HG02981 (cell line): ENCODE measurements around the gene ABHD2.
"Not testable (repeated sequence)": the region's sequence is repeated elsewhere in the genome, so short reads cannot be mapped to it uniquely, and the experiment has no call there.

Source experiments
- ATAC-seq: cut with Tn5 transposase; IDR thresholded peaks from one replicate; pipeline ENCODE4 v1.9.1; 2021; ENCODE audit warnings: mild to moderate bottlenecking, moderate library complexity; ENCODE audit not compliant: unreplicated experiment

ABHD2 gene

DNA sequence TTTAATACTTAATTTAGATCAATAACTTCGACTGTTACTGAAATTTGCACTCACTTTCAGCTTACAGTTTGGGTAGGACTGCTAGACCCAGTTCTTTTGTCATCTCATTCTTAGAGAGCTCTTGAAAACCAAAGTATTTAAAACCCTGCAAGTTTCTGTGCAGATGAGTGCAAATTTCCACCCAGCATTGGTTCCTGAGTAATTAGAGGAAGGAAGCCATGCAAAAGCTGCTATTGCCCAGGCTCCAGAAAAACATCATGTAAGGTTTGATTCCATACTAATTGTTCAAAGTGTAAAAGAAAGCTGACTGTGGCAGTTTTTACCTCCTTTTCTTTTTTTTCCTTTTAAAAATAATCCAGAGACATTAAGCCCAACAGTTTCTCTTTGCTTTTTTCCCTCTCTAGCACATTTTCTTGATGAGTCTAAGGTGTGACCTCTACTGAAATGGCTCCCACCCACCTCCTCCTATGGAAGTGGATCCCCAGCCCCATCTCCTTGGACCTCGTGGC is 30.3 kb downstream of the ABHD2 start:
- ATAC-seq: no peak

DNA sequence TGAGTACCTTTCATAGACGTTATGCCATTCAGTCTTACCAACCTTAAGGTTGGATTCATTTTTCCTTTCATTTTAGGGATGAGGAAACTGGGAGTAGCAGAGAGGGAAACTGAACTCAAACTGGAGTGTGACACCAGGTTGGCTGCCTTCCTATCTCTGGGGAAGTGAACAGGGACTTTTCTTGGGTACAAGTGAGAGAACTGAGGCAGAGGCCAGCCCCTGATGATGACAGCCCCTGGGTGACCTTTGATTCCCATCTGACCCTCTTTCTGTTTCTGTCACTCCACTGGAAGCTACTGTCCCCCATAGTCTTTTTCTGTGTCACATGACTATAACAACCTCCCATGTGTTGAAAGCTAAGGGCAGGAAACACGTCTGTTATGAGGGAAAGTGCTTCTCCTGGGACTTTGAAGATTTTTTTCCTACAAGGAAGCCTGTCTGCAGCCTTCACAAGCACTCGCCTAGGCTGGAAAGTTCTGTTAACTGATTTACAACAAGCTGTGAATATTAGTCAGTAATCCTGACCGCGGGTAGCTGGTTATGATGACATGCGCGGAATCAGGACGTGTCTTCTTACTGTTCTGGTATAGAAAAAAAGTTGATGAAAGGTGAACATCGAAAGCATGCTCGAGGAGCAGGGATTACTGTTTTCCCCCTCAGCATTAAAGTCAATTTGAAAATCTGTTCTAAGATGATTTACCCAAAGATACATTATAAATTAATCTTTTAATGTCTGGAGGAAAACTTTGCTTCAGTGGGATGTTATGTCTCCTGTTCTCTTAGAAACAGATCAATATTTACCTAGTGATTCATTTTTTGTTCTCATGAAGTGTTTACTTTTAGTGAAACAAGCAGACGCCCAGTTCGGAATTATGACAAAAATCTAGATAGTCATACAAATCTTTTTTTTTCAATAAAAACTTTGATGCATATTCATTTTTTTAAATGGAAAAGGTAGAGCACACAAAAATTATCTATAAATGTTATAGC is 31.5 kb downstream of the ABHD2 start:
- no peak for ATAC-seq

DNA sequence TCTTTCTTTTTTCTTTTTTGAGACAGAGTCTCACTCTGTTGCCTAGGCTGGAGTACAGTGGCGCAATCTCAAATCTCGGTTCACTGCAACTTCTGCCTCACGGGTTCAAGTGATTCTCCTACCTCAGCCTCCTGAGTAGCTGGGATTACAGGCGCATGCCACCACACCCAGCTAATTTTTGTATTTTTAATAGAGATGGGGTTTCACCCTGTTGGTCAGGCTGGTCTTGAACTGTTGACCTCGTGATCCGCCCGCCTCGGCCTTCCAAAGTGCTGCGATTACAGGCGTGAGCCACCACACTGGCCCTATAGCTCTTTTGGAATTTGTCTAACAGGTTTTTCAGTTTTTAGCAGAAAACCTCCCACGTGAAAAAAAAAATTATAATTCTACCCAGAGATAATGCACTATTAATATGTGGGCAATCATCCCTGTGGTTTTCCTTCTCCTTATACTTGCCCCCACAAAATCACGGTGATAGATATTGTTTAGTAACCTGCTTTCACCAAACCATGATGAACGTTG is 32.3 kb downstream of the ABHD2 start:
- not testable (repeated sequence) for ATAC-seq

DNA sequence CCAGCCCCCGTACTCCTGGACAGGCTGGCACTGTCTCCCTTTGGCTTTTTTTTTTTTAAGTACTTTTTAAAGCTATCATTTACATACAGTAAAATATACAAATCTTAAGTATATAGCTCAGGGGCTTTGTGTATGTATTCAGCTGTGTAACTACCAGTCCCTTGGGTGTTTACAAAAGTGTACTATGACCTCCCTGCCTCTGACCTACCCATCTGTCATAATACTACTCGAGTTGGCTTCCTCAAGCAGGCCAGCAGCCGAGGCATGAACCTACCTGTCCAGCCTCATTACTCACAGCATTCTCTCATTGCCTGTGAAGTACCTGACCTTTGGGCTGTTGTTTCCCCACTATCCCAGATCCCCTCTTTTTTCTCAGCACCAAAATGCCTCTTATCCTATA is 33.2 kb downstream of the ABHD2 start:
- no peak for ATAC-seq

DNA sequence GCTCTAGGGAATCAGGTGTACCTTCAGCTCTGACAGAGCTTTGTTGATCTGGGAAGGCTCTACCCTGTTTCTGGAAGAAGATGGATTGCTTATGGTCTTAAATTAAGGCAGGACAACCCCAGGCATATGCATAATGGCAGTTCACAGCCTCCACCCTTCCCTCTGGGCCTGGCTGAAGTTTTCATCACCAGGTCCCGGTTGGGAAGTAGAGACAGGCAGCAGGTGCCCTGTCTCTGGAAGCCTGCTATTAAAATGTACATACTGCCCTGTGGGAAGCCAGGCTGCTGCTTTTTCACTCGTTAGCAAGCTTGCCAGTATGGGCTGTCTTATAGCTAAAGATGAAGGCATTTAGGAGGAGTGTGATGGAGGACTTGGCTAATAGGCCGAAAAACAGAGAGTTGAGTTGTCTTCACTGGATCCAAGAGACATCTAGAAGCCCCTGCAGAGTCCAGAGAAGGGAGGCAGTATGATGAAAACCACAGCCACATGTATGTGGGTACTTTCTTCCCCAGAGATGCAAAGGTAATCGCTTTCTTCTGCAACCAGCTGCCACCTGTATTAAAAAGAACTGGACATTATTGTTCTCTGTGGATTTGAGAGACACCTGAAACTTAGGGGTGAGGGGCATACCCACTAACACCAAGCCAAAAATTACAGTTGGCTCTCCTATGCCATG is 34.4 kb downstream of the ABHD2 start:
- no peak for ATAC-seq

DNA sequence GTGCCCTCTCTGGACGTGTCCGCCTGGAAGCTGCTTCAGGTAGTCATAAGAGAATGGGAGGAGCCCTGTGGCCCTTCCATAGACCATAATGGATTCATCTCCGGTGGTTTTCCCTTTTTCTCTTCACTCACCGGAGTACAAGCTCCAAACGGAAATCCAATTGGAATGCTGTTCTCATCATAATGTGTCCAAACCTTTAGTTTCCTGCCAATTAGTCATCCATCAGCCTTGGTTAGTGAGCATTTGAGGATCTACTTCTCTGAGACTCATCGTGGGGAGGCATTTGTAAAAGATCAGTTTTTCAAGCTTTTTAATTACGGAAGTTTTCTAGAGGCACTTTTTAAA is 34.9 kb downstream of the ABHD2 start:
- no peak for ATAC-seq

DNA sequence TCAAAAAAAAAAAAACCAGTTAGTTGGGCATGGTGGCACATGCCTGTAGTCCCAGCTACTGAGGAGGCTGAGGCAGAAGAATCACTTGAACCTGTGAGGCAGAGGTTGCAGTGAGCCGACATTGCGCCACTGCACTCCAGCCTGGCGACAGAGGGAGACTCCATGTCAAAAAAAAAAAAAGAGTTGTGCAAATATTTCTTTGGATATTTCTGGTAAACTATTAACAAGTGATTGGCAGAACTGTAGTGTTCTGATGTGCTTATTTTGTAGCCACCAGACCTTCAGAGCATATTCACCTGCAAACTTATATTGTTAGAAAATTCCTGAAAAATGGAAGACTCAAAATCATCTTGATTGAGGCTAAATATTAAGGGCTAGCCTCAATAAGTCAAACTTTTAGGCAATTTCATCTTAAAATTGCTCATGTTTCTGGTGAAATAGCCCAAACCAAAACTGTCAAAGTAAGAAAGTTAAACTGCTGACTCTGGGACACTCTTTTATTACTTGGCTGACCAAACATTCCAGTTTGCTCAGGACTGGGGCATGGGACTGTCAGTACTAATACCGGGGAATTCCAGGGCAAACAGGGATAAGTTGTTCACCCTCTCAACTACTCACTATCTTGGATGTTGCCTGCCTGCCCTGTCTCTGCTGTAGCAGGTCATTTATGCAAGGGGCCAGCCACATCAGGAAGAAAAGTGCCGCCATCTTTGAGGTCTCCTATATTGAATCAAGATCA is 37.0 kb downstream of the ABHD2 start:
- ATAC-seq: no peak

DNA sequence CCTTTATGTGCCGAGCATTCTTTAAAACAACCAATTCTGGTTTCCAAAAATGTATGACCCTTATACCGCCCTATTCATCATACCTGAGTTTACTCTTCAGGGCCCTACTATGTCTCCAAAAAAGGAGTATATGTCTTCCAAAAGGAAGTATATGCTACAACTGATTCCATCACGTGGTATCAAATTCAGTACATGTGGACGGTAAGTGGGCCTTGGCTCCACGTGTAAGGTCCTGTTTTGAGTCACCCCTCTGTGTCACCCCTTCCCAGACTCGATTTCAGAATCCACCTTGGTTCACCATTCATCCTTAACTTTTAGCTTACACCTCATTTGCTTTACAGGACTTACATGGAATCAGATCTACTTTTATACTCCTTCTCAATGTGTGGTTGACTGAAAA is 37.8 kb downstream of the ABHD2 start:
- no peak for ATAC-seq

DNA sequence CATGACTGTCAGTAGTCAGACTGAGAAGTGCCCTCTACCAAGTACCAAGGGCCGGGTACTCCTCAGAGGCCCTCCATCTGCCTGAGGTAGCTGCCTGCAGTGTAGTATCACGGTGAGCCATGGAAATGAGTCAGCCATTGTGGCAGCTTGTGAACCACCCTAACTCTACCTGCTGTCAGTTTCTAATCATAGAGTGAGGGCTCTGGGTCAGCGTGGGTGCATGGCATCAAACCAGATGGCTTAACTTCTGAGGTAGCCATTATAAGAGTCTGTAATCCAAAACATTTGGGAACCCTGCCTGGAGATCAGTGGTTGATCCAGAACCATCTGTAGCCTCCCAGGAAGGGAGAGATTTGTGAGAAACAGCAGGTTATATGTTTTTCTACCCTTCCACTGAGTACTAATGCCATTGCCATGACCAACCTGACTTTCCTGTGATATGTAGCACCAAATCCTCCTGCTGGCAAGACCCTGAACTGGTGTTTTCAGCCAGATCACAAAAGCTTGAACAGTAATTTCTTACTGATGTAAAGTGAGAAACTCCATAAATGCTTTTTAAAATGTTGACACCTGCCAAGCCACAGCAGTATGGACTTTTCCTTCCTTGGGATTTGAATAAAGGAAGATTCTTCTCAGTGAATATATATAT is 38.9 kb downstream of the ABHD2 start:
- ATAC-seq: no peak

DNA sequence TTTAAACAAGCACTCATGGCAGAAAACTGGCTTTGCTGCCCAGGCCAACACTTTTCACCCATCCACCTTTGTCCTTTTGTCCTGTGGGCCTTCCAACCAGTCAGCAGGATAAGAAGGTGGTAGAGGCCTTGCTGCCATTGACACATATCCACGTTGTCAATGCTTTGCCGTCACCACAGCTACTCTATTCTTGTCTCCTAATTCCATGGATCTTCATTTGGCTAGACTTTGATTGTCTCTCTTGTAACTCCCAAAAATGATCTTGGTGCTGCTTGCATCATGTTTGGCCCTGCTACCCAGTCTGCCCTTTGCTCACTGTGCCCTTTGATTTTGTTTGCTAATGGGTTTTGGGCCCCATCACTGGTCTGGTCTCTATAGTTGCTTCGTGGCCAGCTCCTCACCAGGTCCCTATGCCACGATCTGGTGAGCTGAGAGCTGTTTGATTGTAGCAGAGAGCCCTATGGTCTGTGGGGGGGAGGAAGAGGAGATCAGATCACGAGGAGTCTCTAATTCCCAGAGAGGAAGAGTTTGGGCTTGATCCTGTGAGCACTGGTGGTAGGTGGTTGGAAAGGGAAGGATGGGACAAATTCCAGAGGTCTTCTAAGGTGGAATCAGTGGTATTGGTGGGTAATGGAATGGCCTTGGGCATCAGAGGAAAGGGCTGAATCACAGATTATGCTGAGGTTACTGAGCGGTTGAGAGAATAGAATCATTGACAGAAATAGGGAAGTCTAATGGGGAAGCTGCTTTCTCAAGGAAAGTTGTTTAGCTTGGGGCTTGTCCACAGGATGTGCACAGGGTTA is 40.3 kb downstream of the ABHD2 start:
- ATAC-seq: peak; percentile 57

DNA sequence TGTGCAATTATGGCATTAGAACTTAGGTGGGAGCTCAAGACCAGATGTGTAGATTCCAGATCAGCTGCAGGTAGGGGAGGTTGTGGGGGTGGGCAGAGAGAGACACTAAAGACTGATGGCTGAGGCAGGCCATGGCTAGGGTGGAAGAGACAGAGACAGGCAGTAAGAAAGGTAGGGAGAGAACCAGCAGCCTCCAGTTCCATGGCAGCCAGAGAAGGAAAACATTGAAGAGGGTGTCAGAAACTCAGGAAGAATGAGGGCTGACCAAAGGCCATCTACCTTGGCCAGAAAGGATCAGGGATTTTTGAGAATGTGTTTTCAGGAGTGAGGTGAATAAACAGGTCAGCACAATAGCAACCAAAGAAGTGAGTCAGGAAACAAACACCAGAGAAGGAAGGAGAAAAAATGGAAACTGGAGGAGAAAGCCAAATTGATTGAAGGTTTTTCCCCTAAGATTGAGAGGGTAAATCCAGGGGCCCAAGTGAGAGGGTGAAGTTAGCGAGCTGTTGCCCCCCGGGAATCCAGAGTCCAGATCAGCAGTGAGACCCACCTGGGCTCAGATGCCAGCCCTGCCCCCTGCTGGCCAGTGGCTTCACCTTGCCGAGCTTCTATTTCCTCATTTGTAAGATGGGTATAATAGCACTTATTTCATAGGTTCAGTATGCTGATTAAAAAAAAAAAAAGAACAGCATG is 41.0 kb downstream of the ABHD2 start:
- ATAC-seq: no peak

DNA sequence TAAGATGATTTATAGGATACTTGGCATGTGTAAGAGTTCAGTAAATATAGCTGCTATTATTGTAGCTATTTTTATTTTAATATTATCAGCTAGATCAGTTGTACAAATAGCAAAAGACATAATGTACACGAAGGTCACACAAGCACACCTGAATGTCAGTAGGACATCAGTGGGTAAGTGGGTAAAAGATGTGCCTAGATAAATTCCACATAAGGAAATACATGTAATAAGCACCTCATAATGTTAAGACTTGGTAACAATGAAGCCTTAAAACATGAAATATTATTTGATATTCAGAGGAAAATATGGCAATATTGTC is 41.5 kb downstream of the ABHD2 start:
- no peak for ATAC-seq

DNA sequence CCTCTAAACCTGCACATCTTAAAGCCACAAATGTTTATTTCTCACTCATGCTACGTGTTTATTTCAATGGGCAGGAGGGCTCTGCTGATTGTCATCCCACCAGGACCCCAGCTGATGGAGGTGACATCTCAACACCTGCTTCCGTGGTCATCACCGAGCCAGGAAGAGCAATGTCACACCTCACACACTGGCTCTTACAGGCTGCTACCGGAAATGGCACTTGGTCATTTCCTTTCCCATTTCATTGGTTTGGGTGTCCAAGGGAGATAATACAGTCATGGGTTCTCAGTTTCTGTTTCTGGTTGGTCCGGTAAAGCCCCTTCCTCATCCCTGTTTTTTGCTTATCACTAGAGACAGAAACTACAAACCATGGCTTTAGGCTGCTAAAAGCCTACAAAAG is 41.9 kb downstream of the ABHD2 start:
- ATAC-seq: no peak

DNA sequence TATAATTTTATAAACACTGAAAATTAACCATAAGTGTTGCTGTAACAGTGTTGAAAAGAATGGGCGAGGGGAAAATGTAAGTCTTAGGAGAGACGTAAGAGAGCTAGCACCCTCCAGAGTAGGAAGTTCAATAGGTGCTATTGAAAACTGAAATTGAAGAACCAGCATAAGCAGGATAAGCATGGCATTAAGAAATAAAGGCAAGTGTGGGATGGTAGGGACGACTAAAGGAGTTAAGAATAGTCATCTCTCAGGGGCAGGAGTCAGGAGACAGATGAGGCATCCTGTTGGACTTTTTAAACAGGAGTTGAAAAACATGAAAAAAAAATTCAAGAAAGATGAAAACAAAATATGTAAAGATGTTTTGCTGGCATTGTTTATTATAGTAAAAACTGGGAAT is 43.5 kb downstream of the ABHD2 start:
- ATAC-seq: no peak

DNA sequence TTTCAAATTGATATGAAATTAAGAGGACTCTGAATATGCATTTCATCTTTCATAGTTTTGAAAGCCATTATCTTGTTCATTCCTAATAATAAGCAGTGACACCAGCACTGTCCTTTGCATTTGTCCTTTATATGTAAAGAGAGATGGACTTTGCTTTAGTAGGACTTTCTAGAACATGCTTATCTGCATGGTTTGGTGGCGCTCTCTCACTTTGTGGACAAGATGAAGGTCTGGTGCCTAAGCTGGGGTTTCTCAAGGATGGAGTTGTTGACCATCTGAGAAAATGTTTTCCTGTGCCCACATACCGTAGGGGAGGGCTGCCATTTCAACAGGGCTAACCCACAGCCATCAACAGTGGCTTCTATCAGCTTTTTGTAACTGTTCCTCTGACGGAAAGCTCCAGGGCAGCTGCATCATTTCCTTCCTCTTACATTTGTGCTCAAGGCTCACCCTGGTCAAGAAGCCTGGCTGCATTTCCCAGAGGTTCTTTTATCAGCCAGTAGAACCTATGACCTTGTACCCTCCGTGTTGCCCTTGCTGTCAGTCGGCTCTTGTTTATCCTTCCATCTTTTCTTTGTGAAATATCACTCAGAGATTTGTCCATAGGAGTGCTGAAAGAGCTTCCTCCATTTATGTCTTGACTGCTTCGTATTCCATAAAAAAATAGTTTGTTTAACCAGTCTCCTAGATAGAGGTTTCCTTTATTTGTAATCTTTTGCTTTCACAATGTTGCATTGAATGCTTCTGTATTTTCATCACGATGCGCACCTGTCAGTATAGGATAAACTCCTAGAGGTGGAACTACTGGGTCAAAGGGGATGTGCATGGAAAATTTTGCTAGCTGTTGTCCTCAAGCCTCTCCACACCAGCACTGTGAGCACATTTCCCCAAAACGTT is 44.6 kb downstream of the ABHD2 start:
- ATAC-seq: no peak

DNA sequence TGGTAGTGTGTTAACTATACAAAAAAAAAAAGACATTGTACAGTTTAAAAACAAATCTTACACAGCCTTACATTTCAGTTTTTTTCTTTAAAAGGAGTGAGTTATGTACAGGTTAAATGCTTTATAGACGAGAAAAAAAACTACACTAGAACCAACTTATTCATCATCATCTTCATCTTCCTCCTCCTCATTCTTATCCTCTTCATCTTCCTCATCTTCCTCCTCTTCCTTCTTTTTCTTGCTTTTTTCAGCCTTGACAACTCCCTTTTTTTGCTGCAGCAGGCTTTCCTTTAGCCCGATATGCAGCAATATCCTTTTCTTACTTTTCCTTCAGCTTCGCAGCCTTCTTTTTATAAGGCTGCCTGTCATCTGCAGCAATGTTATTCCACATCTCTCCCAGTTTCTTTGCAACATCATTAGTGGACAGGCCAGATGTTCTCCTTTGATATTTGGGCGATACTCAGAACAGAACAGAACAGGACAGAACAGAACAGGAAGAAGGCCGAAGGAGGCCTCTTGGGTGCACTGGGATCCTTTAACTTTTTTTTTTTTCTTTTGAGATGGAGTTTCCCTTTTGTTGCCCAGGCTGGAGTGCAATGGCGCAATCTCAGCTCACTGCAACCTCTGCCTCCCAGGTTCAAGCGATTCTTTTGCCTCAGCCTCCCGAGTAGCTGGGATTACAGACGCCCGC is 47.3 kb downstream of the ABHD2 start:
- ATAC-seq: not testable (repeated sequence)

DNA sequence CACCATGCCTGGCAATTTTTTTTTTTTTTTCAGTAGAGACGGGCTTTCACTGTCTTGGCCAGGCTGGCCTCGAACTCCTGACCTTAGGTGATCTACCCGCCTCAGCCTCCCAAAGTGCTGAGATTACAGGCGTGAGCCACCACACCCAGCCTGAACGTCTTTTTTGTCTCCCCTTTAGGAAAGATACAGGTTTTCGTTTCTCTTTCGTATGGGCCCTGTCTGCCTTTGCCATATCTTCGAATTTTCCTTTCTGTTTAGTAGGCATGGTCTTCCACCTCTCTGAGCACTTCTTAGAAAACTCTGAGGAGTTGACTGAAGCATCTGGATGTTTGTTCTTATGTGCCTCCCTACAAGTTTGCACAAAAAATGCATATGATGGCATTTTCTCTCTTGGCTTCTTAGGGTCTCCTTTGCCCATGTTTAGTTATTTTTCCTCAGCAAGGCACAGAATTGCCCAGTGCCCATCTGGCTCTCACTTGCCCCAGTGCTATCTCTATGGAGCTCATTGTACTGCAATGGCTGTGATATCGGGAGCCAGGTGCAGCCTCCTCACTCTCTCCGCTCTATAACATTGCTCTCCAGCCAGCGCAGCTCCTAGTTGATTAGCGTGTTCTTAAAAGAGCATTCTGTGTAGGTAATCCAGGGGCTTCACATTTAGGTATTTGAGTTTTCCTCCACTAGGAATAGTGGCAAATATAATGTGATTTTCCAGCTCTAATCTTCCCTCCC is 48.0 kb downstream of the ABHD2 start:
- no peak for ATAC-seq
